Measurements from ENCODE around the gene PPIC. TPM values are rescaled to one million over a fixed set of nuclear protein-coding genes. Genes with fewer than 3 reads are reported as not detected.
A peak's percentile ranks its signal among the peaks of the same experiment; 100 is the strongest.

The PPIC gene
- total and polyA plus RNA-seq, 4 donors, result 52.5 to 71.7 (median 65.5) TPM

GRCh38 chr5:122999947-123000563 lies 36.5 kb downstream of the PPIC start:
- H3K36me3 ChIP-seq (ENCODE audit: control insufficient read depth in 1 of 2, insufficient read depth in 2 of 2, low read length in 1 of 2), result no peaks in the 10 kb centered on the region
- no peak overlapping the region for H3K4me3 ChIP-seq (ENCODE audit: low read length in 2 of 2)
- DNase-seq, result peak in 1 of 2 donors; percentile 57
- 74 to 79% methylated on average over 10 of the region's 10 CpGs for WGBS, 2 donors
- H3K27ac ChIP-seq (ENCODE audit: low read depth in 1 of 2, low read length in 2 of 2), result no peak overlapping the region
- intact Hi-C loops (cut with DNase I), result no loop called here
- no peaks in the 10 kb centered on the region for H3K27me3 ChIP-seq (ENCODE audit: control insufficient read depth in 1 of 2, insufficient read depth in 2 of 2, low read length in 1 of 2)
- ATAC-seq (ENCODE audit: low FRiP score), result no peak
- H3K9me3 ChIP-seq (ENCODE audit: control insufficient read depth, low read length), result no peaks in the 10 kb centered on the region
- no peaks in the 10 kb centered on the region for H3K4me1 ChIP-seq (ENCODE audit: control insufficient read depth in 1 of 2, insufficient read depth in 2 of 2, low read length in 2 of 2)

GRCh38 chr5:122997294-122997693 lies 39.2 kb downstream of the PPIC start:
- no peaks in the 10 kb centered on the region for H3K4me1 ChIP-seq (ENCODE audit: control insufficient read depth in 1 of 2, insufficient read depth in 2 of 2, low read length in 2 of 2)
- no peak overlapping the region for H3K4me3 ChIP-seq (ENCODE audit: low read length in 2 of 2)
- H3K36me3 ChIP-seq (ENCODE audit: control insufficient read depth in 1 of 2, insufficient read depth in 2 of 2, low read length in 1 of 2), result no peaks in the 10 kb centered on the region
- H3K27ac ChIP-seq (ENCODE audit: low read depth in 1 of 2, low read length in 2 of 2), result no peak overlapping the region
- intact Hi-C loops (cut with DNase I), result no loop called here
- H3K27me3 ChIP-seq (ENCODE audit: control insufficient read depth in 1 of 2, insufficient read depth in 2 of 2, low read length in 1 of 2), result no peaks in the 10 kb centered on the region
- H3K9me3 ChIP-seq (ENCODE audit: control insufficient read depth, low read length), result no peaks in the 10 kb centered on the region
- 64 to 86% methylated on average over 7 of the region's 7 CpGs for WGBS, 2 donors
- ATAC-seq (ENCODE audit: low FRiP score) (no peak), DNase-seq (no peak)

GRCh38 chr5:122996091-122996490 lies 40.4 kb downstream of the PPIC start:
- Histone ChIP-seq H3K36me3 (ENCODE audit: control insufficient read depth in 1 of 2, insufficient read depth in 2 of 2, low read length in 1 of 2) (no peaks in the 10 kb centered on the region), H3K4me1 (ENCODE audit: control insufficient read depth in 1 of 2, insufficient read depth in 2 of 2, low read length in 2 of 2) (no peaks in the 10 kb centered on the region), H3K27me3 (ENCODE audit: control insufficient read depth in 1 of 2, insufficient read depth in 2 of 2, low read length in 1 of 2) (no peaks in the 10 kb centered on the region), H3K27ac (ENCODE audit: low read depth in 1 of 2, low read length in 2 of 2) (no peak overlapping the region), H3K9me3 (ENCODE audit: control insufficient read depth, low read length) (no peaks in the 10 kb centered on the region), H3K4me3 (ENCODE audit: low read length in 2 of 2) (no peak overlapping the region)
- intact Hi-C loops (cut with DNase I), result no loop called here
- DNase-seq (no peak), ATAC-seq (ENCODE audit: low FRiP score) (no peak)
- WGBS, 2 donors, result 43 to 45% methylated on average over 3 of the region's 3 CpGs

- ATAC-seq (ENCODE audit: low FRiP score) (no peak), DNase-seq (no peak)
- WGBS, 2 donors, result 94 to 95% methylated on average over 2 of the region's 2 CpGs
- intact Hi-C loops (cut with DNase I), result no loop called here
- Histone ChIP-seq H3K4me1 (ENCODE audit: control insufficient read depth in 1 of 2, insufficient read depth in 2 of 2, low read length in 2 of 2) (no peaks in the 10 kb centered on the region), H3K27ac (ENCODE audit: low read depth in 1 of 2, low read length in 2 of 2) (no peak overlapping the region), H3K27me3 (ENCODE audit: control insufficient read depth in 1 of 2, insufficient read depth in 2 of 2, low read length in 1 of 2) (no peaks in the 10 kb centered on the region), H3K9me3 (ENCODE audit: control insufficient read depth, low read length) (no peaks in the 10 kb centered on the region), H3K36me3 (ENCODE audit: control insufficient read depth in 1 of 2, insufficient read depth in 2 of 2, low read length in 1 of 2) (no peaks in the 10 kb centered on the region), H3K4me3 (ENCODE audit: low read length in 2 of 2) (no peak overlapping the region)
Observed at GRCh38 chr5:122985954-122986721, 50.4 kb downstream of the PPIC start.

GRCh38 chr5:122985006-122985700 lies 51.4 kb downstream of the PPIC start:
- intact Hi-C loops (cut with DNase I), result no loop called here
- Histone ChIP-seq H3K9me3 (ENCODE audit: control insufficient read depth, low read length) (no peaks in the 10 kb centered on the region), H3K27ac (ENCODE audit: low read depth in 1 of 2, low read length in 2 of 2) (no peak overlapping the region), H3K4me1 (ENCODE audit: control insufficient read depth in 1 of 2, insufficient read depth in 2 of 2, low read length in 2 of 2) (no peaks in the 10 kb centered on the region), H3K27me3 (ENCODE audit: control insufficient read depth in 1 of 2, insufficient read depth in 2 of 2, low read length in 1 of 2) (no peaks in the 10 kb centered on the region), H3K36me3 (ENCODE audit: control insufficient read depth in 1 of 2, insufficient read depth in 2 of 2, low read length in 1 of 2) (no peaks in the 10 kb centered on the region), H3K4me3 (ENCODE audit: low read length in 2 of 2) (no peak overlapping the region)
- ATAC-seq (ENCODE audit: low FRiP score), result no peak
- 93 to 96% methylated on average over 4 of the region's 4 CpGs for WGBS, 2 donors
- DNase-seq, result no peak

- no peak for DNase-seq
- WGBS, 2 donors, result 94 to 96% methylated on average over 3 of the region's 3 CpGs
- H3K4me1 ChIP-seq (ENCODE audit: control insufficient read depth in 1 of 2, insufficient read depth in 2 of 2, low read length in 2 of 2), result no peaks in the 10 kb centered on the region
- no peak overlapping the region for H3K4me3 ChIP-seq (ENCODE audit: low read length in 2 of 2)
- no peak for ATAC-seq (ENCODE audit: low FRiP score)
- H3K27ac ChIP-seq (ENCODE audit: low read depth in 1 of 2, low read length in 2 of 2), result no peak overlapping the region
- intact Hi-C loops (cut with DNase I), result no loop called here
- H3K27me3 ChIP-seq (ENCODE audit: control insufficient read depth in 1 of 2, insufficient read depth in 2 of 2, low read length in 1 of 2), result no peaks in the 10 kb centered on the region
- H3K9me3 ChIP-seq (ENCODE audit: control insufficient read depth, low read length), result no peaks in the 10 kb centered on the region
- no peaks in the 10 kb centered on the region for H3K36me3 ChIP-seq (ENCODE audit: control insufficient read depth in 1 of 2, insufficient read depth in 2 of 2, low read length in 1 of 2)
Observed at GRCh38 chr5:122984425-122984824, 52.1 kb downstream of the PPIC start.

- WGBS, 2 donors, result 0 to 1% methylated on average over 1 of the region's 1 CpG
- H3K4me1 ChIP-seq (ENCODE audit: control insufficient read depth in 1 of 2, insufficient read depth in 2 of 2, low read length in 2 of 2), result no peaks in the 10 kb centered on the region
- H3K27me3 ChIP-seq (ENCODE audit: control insufficient read depth in 1 of 2, insufficient read depth in 2 of 2, low read length in 1 of 2), result no peaks in the 10 kb centered on the region
- H3K36me3 ChIP-seq (ENCODE audit: control insufficient read depth in 1 of 2, insufficient read depth in 2 of 2, low read length in 1 of 2), result no peaks in the 10 kb centered on the region
- H3K27ac ChIP-seq (ENCODE audit: low read depth in 1 of 2, low read length in 2 of 2), result no peak overlapping the region
- intact Hi-C loops (cut with DNase I), result no loop called here
- ATAC-seq (ENCODE audit: low FRiP score) (no peak), DNase-seq (no peak)
- H3K4me3 ChIP-seq (ENCODE audit: low read length in 2 of 2), result no peak overlapping the region
- no peaks in the 10 kb centered on the region for H3K9me3 ChIP-seq (ENCODE audit: control insufficient read depth, low read length)
Observed at GRCh38 chr5:122982376-122982775, 54.1 kb downstream of the PPIC start.

- no peaks in the 10 kb centered on the region for H3K27me3 ChIP-seq (ENCODE audit: control insufficient read depth in 1 of 2, insufficient read depth in 2 of 2, low read length in 1 of 2)
- no peaks in the 10 kb centered on the region for H3K36me3 ChIP-seq (ENCODE audit: control insufficient read depth in 1 of 2, insufficient read depth in 2 of 2, low read length in 1 of 2)
- H3K9me3 ChIP-seq (ENCODE audit: control insufficient read depth, low read length), result no peaks in the 10 kb centered on the region
- ATAC-seq (ENCODE audit: low FRiP score), result no peak
- no peak overlapping the region for H3K4me3 ChIP-seq (ENCODE audit: low read length in 2 of 2)
- H3K27ac ChIP-seq (ENCODE audit: low read depth in 1 of 2, low read length in 2 of 2), result no peak overlapping the region
- H3K4me1 ChIP-seq (ENCODE audit: control insufficient read depth in 1 of 2, insufficient read depth in 2 of 2, low read length in 2 of 2), result no peaks in the 10 kb centered on the region
- intact Hi-C loops (cut with DNase I), result no loop called here
- 44 to 77% methylated on average over 2 of the region's 2 CpGs for WGBS, 2 donors
- no peak for DNase-seq
Observed at GRCh38 chr5:122981846-122982245, 54.7 kb downstream of the PPIC start.
